Effector CD8-positive, alpha-beta T cell (primary cell): ENCODE measurements around the gene ALOX5.
"Not testable (repeated sequence)": the region's sequence is repeated elsewhere in the genome, so short reads cannot be mapped to it uniquely, and the experiment has no call there.

Experiments
- DNase-seq: peaks from one replicate; lab custom pipeline; 2025; lab: John Stamatoyannopoulos, UW

The ALOX5 gene

GRCh38 chr10:45404770-45405120 lies 30.7 kb downstream of the ALOX5 start:
- DNase-seq: no peak

- no peak for DNase-seq
These were observed 33.5 kb downstream of the ALOX5 start for GRCh38 chr10:45407542-45407941.

GRCh38 chr10:45408421-45409319 lies 34.7 kb downstream of the ALOX5 start:
- DNase-seq: no peak

GRCh38 chr10:45409347-45409746 lies 35.3 kb downstream of the ALOX5 start:
- not testable (repeated sequence) for DNase-seq

GRCh38 chr10:45409782-45410181 lies 35.8 kb downstream of the ALOX5 start:
- DNase-seq: no peak

- DNase-seq: no peak
These were observed 36.4 kb downstream of the ALOX5 start for GRCh38 chr10:45410489-45410806.

- no peak for DNase-seq
These were observed 37.0 kb downstream of the ALOX5 start for GRCh38 chr10:45410807-45411606.

- no peak for DNase-seq
These were observed 37.6 kb downstream of the ALOX5 start for GRCh38 chr10:45411607-45411940.

- not testable (repeated sequence) for DNase-seq
These were observed 41.0 kb downstream of the ALOX5 start for GRCh38 chr10:45415062-45415461.

- DNase-seq: no peak
These were observed 42.6 kb downstream of the ALOX5 start for GRCh38 chr10:45416603-45417002.

GRCh38 chr10:45417746-45418145 lies 43.7 kb downstream of the ALOX5 start:
- DNase-seq: no peak

- no peak for DNase-seq
These were observed 44.4 kb downstream of the ALOX5 start for GRCh38 chr10:45418417-45418848.

GRCh38 chr10:45418849-45419675 lies 45.0 kb downstream of the ALOX5 start:
- peak; percentile 24 for DNase-seq

- DNase-seq: no peak
These were observed 45.6 kb downstream of the ALOX5 start for GRCh38 chr10:45419676-45420025.

- no peak for DNase-seq
These were observed 46.6 kb downstream of the ALOX5 start for GRCh38 chr10:45420453-45421192.

- no peak for DNase-seq
These were observed 47.4 kb downstream of the ALOX5 start for GRCh38 chr10:45421221-45422097.

GRCh38 chr10:45422207-45422865 lies 48.3 kb downstream of the ALOX5 start:
- DNase-seq: no peak

- DNase-seq: no peak
These were observed 49.0 kb downstream of the ALOX5 start for GRCh38 chr10:45422866-45423659.

GRCh38 chr10:45423976-45424499 lies 50.0 kb downstream of the ALOX5 start:
- no peak for DNase-seq
